Measurements from ENCODE around the gene ZDHHC17.

The ZDHHC17 gene

GRCh38 chr12:76874491-76875190 is 110.7 kb downstream of the ZDHHC17 start:
- DNase-seq (ENCODE audit: extremely low spot score), result no peak
- TF ChIP-seq CTCF (IDR thresholded peaks at IDR 0.05; ENCODE audit: control extremely low read depth, extremely low read depth, low read depth, missing control alignments), result no peak
- POLR2A ChIA-PET, result no interaction called here
- CTCF ChIA-PET, result interaction anchor here (2.1 kb wide), 1 partner anchor 9 kb away, joined by 7 read pairs; no protein-coding TSS in a partner anchor

- no peak for TF ChIP-seq CTCF (IDR thresholded peaks at IDR 0.05; ENCODE audit: control extremely low read depth, extremely low read depth, low read depth, missing control alignments)
- POLR2A ChIA-PET, result no interaction called here
- no peak for DNase-seq (ENCODE audit: extremely low spot score)
- CTCF ChIA-PET, result interaction anchor here (1.6 to 2.1 kb wide), 2 partner anchors 8 to 11 kb away, joined by 6 to 7 read pairs; no protein-coding TSS in a partner anchor
Measured at GRCh38 chr12:76876696-76877229, 112.8 kb downstream of the ZDHHC17 start.

- TF ChIP-seq CTCF (IDR thresholded peaks at IDR 0.05; ENCODE audit: control extremely low read depth, extremely low read depth, low read depth, missing control alignments), result no peak
- ChIA-PET CTCF (interaction anchor here (0.8 kb wide), 1 partner anchor 14 kb away, joined by 3 read pairs; no protein-coding TSS in a partner anchor), POLR2A (no interaction called here)
- peak; percentile 41 for DNase-seq (ENCODE audit: extremely low spot score)
Measured at GRCh38 chr12:76878099-76878898, 114.4 kb downstream of the ZDHHC17 start.

- peak; percentile 89 for DNase-seq (ENCODE audit: extremely low spot score)
Measured at GRCh38 chr12:76878899-76879709, 115.2 kb downstream of the ZDHHC17 start, which contains the start of gene CSRP2. Gene CSRP2, minus strand, starts transcription at chr12:76879019. Its CDS starts 12,759 bp downstream, at chr12:76866260.

GRCh38 chr12:76879710-76880518 is 116.0 kb downstream of the ZDHHC17 start:
- CTCF ChIA-PET, result no interaction called here
- no peak for TF ChIP-seq CTCF (IDR thresholded peaks at IDR 0.05; ENCODE audit: control extremely low read depth, extremely low read depth, low read depth, missing control alignments)
- no peak for DNase-seq (ENCODE audit: extremely low spot score)
- POLR2A ChIA-PET, result no interaction called here

More at GRCh38 chr12:76878899-76879709, 115.2 kb downstream of the ZDHHC17 start, which contains the start of gene CSRP2:
- no peak for TF ChIP-seq CTCF (IDR thresholded peaks at IDR 0.05; ENCODE audit: control extremely low read depth, extremely low read depth, low read depth, missing control alignments)
- ChIA-PET CTCF (no interaction called here), POLR2A (no interaction called here)

All from GM10248 (cell line).